ENCODE measurements around the gene C9orf50.

DNA sequence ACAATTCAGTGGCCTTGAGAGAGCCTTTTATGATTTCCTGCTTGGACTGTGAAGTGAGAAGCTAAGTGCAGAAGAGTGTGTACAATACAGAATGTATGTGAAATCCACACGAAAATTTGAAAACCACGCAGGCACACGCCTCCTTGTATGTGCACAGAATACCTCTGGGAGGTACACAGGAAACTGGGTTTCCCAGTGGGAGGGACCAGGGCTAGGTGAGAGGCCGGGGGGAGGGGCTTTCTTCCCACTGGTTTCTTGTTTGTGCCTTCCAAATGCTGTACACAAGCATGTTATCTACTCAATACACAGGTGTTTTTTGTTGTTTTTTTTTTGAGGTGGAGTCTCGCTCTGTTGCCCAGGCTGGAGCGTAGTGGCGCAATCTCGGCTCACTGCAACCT, 16.1 kb downstream of the C9orf50 start:
- TF ChIP-seq, protein P1, sequence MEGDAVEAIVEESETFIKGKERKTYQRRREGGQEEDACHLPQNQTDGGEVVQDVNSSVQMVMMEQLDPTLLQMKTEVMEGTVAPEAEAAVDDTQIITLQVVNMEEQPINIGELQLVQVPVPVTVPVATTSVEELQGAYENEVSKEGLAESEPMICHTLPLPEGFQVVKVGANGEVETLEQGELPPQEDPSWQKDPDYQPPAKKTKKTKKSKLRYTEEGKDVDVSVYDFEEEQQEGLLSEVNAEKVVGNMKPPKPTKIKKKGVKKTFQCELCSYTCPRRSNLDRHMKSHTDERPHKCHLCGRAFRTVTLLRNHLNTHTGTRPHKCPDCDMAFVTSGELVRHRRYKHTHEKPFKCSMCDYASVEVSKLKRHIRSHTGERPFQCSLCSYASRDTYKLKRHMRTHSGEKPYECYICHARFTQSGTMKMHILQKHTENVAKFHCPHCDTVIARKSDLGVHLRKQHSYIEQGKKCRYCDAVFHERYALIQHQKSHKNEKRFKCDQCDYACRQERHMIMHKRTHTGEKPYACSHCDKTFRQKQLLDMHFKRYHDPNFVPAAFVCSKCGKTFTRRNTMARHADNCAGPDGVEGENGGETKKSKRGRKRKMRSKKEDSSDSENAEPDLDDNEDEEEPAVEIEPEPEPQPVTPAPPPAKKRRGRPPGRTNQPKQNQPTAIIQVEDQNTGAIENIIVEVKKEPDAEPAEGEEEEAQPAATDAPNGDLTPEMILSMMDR (conservative IDR thresholded peaks at IDR 0.05; ENCODE audit: low read depth in 2 of 2) = no peak
- TF ChIP-seq ZNF114 (CRISPR knock-in tag; IDR thresholded peaks at IDR 0.05) = no peak
- TF ChIP-seq POLR2AphosphoS5 (IDR thresholded peaks at IDR 0.05; ENCODE audit: low read depth) = no peak

All from GM23338 (cell line).